HG02678 (cell line): ENCODE measurements around the gene SP4.

ENCODE experiments used
- ATAC-seq: cut with Tn5 transposase; IDR thresholded peaks from one replicate; pipeline ENCODE4 v1.9.1; 2021; ENCODE audit warnings: mild to moderate bottlenecking, moderate library complexity; ENCODE audit not compliant: unreplicated experiment

Gene SP4

GRCh38 chr7:21443149-21443841 is 15.4 kb downstream of the SP4 start:
- no peak for ATAC-seq

- ATAC-seq = no peak
Measured at GRCh38 chr7:21448974-21449373, 21.1 kb downstream of the SP4 start.

GRCh38 chr7:21450076-21450475 is 22.2 kb downstream of the SP4 start:
- no peak for ATAC-seq

GRCh38 chr7:21450941-21451340 is 23.1 kb downstream of the SP4 start:
- no peak for ATAC-seq

GRCh38 chr7:21454182-21454581 is 26.3 kb downstream of the SP4 start:
- ATAC-seq = no peak

GRCh38 chr7:21454906-21455305 is 27.0 kb downstream of the SP4 start:
- ATAC-seq = no peak

- ATAC-seq = no peak
Measured at GRCh38 chr7:21461282-21461681, 33.4 kb downstream of the SP4 start.

- no peak for ATAC-seq
Measured at GRCh38 chr7:21462081-21462480, 34.2 kb downstream of the SP4 start.

- no peak for ATAC-seq
Measured at GRCh38 chr7:21463524-21463923, 35.6 kb downstream of the SP4 start.

GRCh38 chr7:21468969-21469368 is 41.1 kb downstream of the SP4 start:
- ATAC-seq = no peak

GRCh38 chr7:21469894-21470293 is 42.0 kb downstream of the SP4 start:
- no peak for ATAC-seq

GRCh38 chr7:21472029-21472428 is 44.1 kb downstream of the SP4 start:
- ATAC-seq = no peak

GRCh38 chr7:21476429-21476828 is 48.5 kb downstream of the SP4 start:
- no peak for ATAC-seq

- no peak for ATAC-seq
Measured at GRCh38 chr7:21480693-21481403, 53.0 kb downstream of the SP4 start.

- no peak for ATAC-seq
Measured at GRCh38 chr7:21486511-21486910, 58.6 kb downstream of the SP4 start.

GRCh38 chr7:21495731-21496130 is 67.8 kb downstream of the SP4 start:
- no peak for ATAC-seq

GRCh38 chr7:21497072-21497471 is 69.2 kb downstream of the SP4 start:
- no peak for ATAC-seq

- ATAC-seq = no peak
Measured at GRCh38 chr7:21500117-21500832, 72.4 kb downstream of the SP4 start.

- ATAC-seq = no peak
Measured at GRCh38 chr7:21504021-21504420, 76.1 kb downstream of the SP4 start.

- peak; percentile 49 for ATAC-seq
Measured at GRCh38 chr7:21507627-21508343, 79.9 kb downstream of the SP4 start.

- ATAC-seq = no peak
Measured at GRCh38 chr7:21508538-21508937, 80.7 kb downstream of the SP4 start.
